Caco-2 (cell line): ENCODE data around the gene FASN. TPM values are rescaled to one million over a fixed set of nuclear protein-coding genes. Genes with fewer than 3 reads are reported as not detected.

Experiments used
- BruUV-seq: library from RNA; stranded (reverse); fragments of 400-500 nt; replicated peaks from 2 replicates; lab custom pipeline; 2021; lab: Mats Ljungman, UMichigan
- CTCF ChIA-PET: fragments of 300-600 bp; sonication (Branson Sonifier 250); formaldehyde crosslinking; loops from one replicate; lab custom pipeline; 2022; ENCODE audit warnings: antibody characterized with exemption; lab: Charles Lee
- POLR2A ChIA-PET: fragments of 300-600 bp; sonication (Branson Sonifier 250); formaldehyde crosslinking; loops from one replicate; lab custom pipeline; 2022; ENCODE audit warnings: antibody characterized with exemption; lab: Charles Lee
- DNase-seq, 2 experiments: peaks; one replicate each; pipeline versions ENCODE4 v3.0.0 to v3.0.0-alpha.2; 2020 to 2022
- H3K27me3 ChIP-seq: replicated peaks from 2 replicates; pipeline ENCODE4 v1.6.0; 2011; ENCODE audit warnings: low read length; ENCODE audit not compliant: control insufficient read depth, insufficient read depth
- H3K36me3 ChIP-seq: 2 replicates; pipeline ENCODE4 v1.5.1; 2011; ENCODE audit warnings: low read length; ENCODE audit not compliant: control insufficient read depth, insufficient read depth
- H3K4me1 ChIP-seq: fragments of 250-450 bp; sonication (Bioruptor Pico); 2 replicates; pipeline ENCODE4 v1.5.1; 2020; ENCODE audit warnings: mild to moderate bottlenecking
- H3K4me3 ChIP-seq: 2 replicates; pipeline ENCODE4 v1.5.1; 2011; ENCODE audit warnings: low read depth, mild to moderate bottlenecking, control low read depth, low read length
- H3K9me3 ChIP-seq: fragments of 250-450 bp; sonication (Bioruptor Pico); 2 replicates; pipeline ENCODE4 v1.5.1; 2020; ENCODE audit warnings: mild to moderate bottlenecking, moderate library complexity
- H3K27ac Mint-ChIP-seq: one replicate; pipeline ENCODE4 v1.8.0; 2022; ENCODE audit warnings: mixed read lengths; ENCODE audit not compliant: unreplicated experiment
- H3K27me3 Mint-ChIP-seq: one replicate; pipeline ENCODE4 v1.8.0; 2022; ENCODE audit warnings: mixed read lengths; ENCODE audit not compliant: insufficient read depth, unreplicated experiment
- H3K36me3 Mint-ChIP-seq: one replicate; pipeline ENCODE4 v1.8.0; 2022; ENCODE audit warnings: mild to moderate bottlenecking, mixed read lengths; ENCODE audit not compliant: insufficient read depth, unreplicated experiment
- H3K4me1 Mint-ChIP-seq: one replicate; pipeline ENCODE4 v1.8.0; 2022; ENCODE audit warnings: low read depth, mixed read lengths; ENCODE audit not compliant: unreplicated experiment
- H3K4me3 Mint-ChIP-seq: one replicate; pipeline ENCODE4 v1.8.0; 2022; ENCODE audit warnings: mild to moderate bottlenecking, moderate library complexity, mixed read lengths; ENCODE audit not compliant: unreplicated experiment
- H3K9me3 Mint-ChIP-seq: one replicate; pipeline ENCODE4 v1.8.0; 2022; ENCODE audit warnings: mixed read lengths; ENCODE audit not compliant: unreplicated experiment
- intact Hi-C: fragments of 100-400 bp; cut with micrococcal nuclease; formaldehyde crosslinking; loops from one replicate; pipeline ENCODE4 v1.10.0; 2022; ENCODE audit not compliant: unreplicated experiment
- total RNA-seq: library from RNA; stranded (reverse); gene quantifications from 2 replicates; pipeline ENCODE4 v1.2.3, GENCODE V29; 2022
- TF ChIP-seq, protein P1 (sequence below), 2 experiments: fragments of 200-600 bp in 1 of 2; IDR thresholded peaks; 1 replicate in 1 of 2; 2 replicates in 1 of 2; pipeline versions ENCODE4 v1.5.1 to v1.8.0; 2011 to 2022; ENCODE audit warnings: antibody characterized with exemption in 1 of 2, control low read depth in 1 of 2, inconsistent platforms in 1 of 2, low read depth in 1 of 2, low read length in 1 of 2, mild to moderate bottlenecking in 1 of 2, moderate library complexity in 1 of 2; ENCODE audit not compliant: insufficient read depth in 1 of 2, severe bottlenecking in 1 of 2, unreplicated experiment in 1 of 2

Gene FASN
- total RNA-seq, 1 experiment from 2014 or later = 330 TPM

DNA sequence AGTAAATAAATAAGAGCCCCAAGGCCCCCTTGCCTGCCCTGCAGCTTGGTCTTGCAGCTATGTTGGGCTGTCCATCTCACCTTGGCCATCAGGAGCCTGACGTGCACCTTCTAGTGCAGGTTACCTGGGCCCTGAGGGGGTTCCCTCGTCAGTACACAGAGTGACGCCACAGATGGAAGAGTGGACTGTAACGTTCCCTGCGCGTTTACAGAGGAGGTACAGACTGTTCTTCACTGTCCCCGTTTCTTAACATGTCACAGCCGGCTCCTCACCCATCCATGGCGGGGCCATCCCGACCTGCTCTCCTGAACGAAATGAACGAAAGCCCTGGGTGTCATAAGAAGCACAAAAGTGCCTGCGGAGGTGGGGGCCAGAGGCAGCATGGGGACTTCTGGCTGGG, 15.9 kb upstream of the FASN start:
- Mint-ChIP-seq H3K9me3 (no peaks in the 10 kb centered on the region), H3K27ac (no peak overlapping the region), H3K27me3 (no peaks in the 10 kb centered on the region), H3K36me3 (peaks cover 15% of the 10 kb centered on the region), H3K4me3 (no peak overlapping the region), H3K4me1 (peaks cover 6% of the 10 kb centered on the region)
- ChIA-PET POLR2A (no interaction called here), CTCF (no interaction called here)
- no peaks in the 10 kb centered on the region for H3K4me1 ChIP-seq
- BruUV-seq = no TSS peak
- intact Hi-C loops = no loop called here
- H3K4me3 ChIP-seq = no peak overlapping the region
- H3K36me3 ChIP-seq = no peaks in the 10 kb centered on the region
- no peaks in the 10 kb centered on the region for H3K27me3 ChIP-seq
- no peaks in the 10 kb centered on the region for H3K9me3 ChIP-seq
- TF ChIP-seq, protein P1, sequence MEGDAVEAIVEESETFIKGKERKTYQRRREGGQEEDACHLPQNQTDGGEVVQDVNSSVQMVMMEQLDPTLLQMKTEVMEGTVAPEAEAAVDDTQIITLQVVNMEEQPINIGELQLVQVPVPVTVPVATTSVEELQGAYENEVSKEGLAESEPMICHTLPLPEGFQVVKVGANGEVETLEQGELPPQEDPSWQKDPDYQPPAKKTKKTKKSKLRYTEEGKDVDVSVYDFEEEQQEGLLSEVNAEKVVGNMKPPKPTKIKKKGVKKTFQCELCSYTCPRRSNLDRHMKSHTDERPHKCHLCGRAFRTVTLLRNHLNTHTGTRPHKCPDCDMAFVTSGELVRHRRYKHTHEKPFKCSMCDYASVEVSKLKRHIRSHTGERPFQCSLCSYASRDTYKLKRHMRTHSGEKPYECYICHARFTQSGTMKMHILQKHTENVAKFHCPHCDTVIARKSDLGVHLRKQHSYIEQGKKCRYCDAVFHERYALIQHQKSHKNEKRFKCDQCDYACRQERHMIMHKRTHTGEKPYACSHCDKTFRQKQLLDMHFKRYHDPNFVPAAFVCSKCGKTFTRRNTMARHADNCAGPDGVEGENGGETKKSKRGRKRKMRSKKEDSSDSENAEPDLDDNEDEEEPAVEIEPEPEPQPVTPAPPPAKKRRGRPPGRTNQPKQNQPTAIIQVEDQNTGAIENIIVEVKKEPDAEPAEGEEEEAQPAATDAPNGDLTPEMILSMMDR (IDR thresholded peaks at IDR 0.05; ENCODE audit: insufficient read depth in 1 of 2, low read depth in 1 of 2, low read length in 1 of 2, severe bottlenecking in 1 of 2, unreplicated experiment in 1 of 2) = no peak
- no peak for DNase-seq

- H3K27me3 Mint-ChIP-seq = no peaks in the 10 kb centered on the region
- peaks cover 20% of the 10 kb centered on the region for H3K36me3 Mint-ChIP-seq
- POLR2A ChIA-PET = no interaction called here
- H3K27me3 ChIP-seq = no peaks in the 10 kb centered on the region
- peaks cover 6% of the 10 kb centered on the region for H3K4me1 Mint-ChIP-seq
- no peak overlapping the region for H3K4me3 ChIP-seq
- TF ChIP-seq, protein P1 (IDR thresholded peaks at IDR 0.05; ENCODE audit: insufficient read depth in 1 of 2, low read depth in 1 of 2, low read length in 1 of 2, severe bottlenecking in 1 of 2, unreplicated experiment in 1 of 2) = no peak
- no TSS peak for BruUV-seq
- no peak overlapping the region for H3K27ac Mint-ChIP-seq
- no peaks in the 10 kb centered on the region for H3K9me3 ChIP-seq
- H3K4me3 Mint-ChIP-seq = no peak overlapping the region
- no peaks in the 10 kb centered on the region for H3K4me1 ChIP-seq
- CTCF ChIA-PET = no interaction called here
- no peak for DNase-seq
- H3K36me3 ChIP-seq = no peaks in the 10 kb centered on the region
- intact Hi-C loops = no loop called here
- H3K9me3 Mint-ChIP-seq = no peaks in the 10 kb centered on the region
These were observed 15.4 kb upstream of the FASN start for GRCh38 chr17:82113422-82113821.

GRCh38 chr17:82112914-82113311, 14.9 kb upstream of the FASN start:
- no peaks in the 10 kb centered on the region for H3K4me1 ChIP-seq
- intact Hi-C loops = no loop called here
- H3K4me3 ChIP-seq = no peak overlapping the region
- H3K9me3 ChIP-seq = no peaks in the 10 kb centered on the region
- ChIA-PET CTCF (no interaction called here), POLR2A (no interaction called here)
- H3K36me3 ChIP-seq = no peaks in the 10 kb centered on the region
- Mint-ChIP-seq H3K4me3 (no peak overlapping the region), H3K4me1 (peaks cover 6% of the 10 kb centered on the region), H3K27ac (no peak overlapping the region), H3K27me3 (no peaks in the 10 kb centered on the region), H3K36me3 (peaks cover 25% of the 10 kb centered on the region), H3K9me3 (no peaks in the 10 kb centered on the region)
- no TSS peak for BruUV-seq
- DNase-seq = no peak
- H3K27me3 ChIP-seq = no peaks in the 10 kb centered on the region
- TF ChIP-seq, protein P1 (IDR thresholded peaks at IDR 0.05; ENCODE audit: insufficient read depth in 1 of 2, low read depth in 1 of 2, low read length in 1 of 2, severe bottlenecking in 1 of 2, unreplicated experiment in 1 of 2) = no peak
